Keratinocyte (primary cell): ENCODE data around the gene ARHGAP6. TPM values are rescaled to one million over a fixed set of nuclear protein-coding genes. Genes with fewer than 3 reads are reported as not detected.
A peak's percentile ranks its signal among the peaks of the same experiment; 100 is the strongest.

Experiments
- DNase-seq: peaks from one replicate; pipeline ENCODE4 v3.0.0-alpha.2; 2011; ENCODE audit warnings: low read depth, missing footprints, low spot score
- FAIRE-seq: peaks from 2 replicates; lab custom pipeline; 2011; peaks lifted over from hg19 to GRCh38; lab: Jason Lieb, UNC
- H2AFZ ChIP-seq: 2 replicates; pipeline ENCODE4 v1.6.0; 2012; ENCODE audit warnings: low read length, control low read depth, inconsistent platforms; ENCODE audit not compliant: control insufficient read depth
- H3K27ac ChIP-seq: 2 replicates; pipeline ENCODE4 v1.5.1; 2011; ENCODE audit warnings: low read length; ENCODE audit not compliant: control insufficient read depth, insufficient read depth
- H3K27me3 ChIP-seq: 3 replicates; pipeline ENCODE4 v1.6.0; 2011; ENCODE audit warnings: low read length; ENCODE audit not compliant: control insufficient read depth, insufficient read depth; ENCODE audit errors: extremely low read depth
- H3K36me3 ChIP-seq, 2 experiments: 2 replicates in 1 of 2; 3 replicates in 1 of 2; pipeline ENCODE4 v1.5.1; 2011; ENCODE audit warnings: low read length in 2 of 2, mild to moderate bottlenecking in 1 of 2; ENCODE audit not compliant: control insufficient read depth in 2 of 2, insufficient read depth in 2 of 2; ENCODE audit errors: extremely low read depth in 1 of 2
- H3K4me1 ChIP-seq: 3 replicates; pipeline ENCODE4 v1.5.1; 2011; ENCODE audit warnings: low read length; ENCODE audit not compliant: control insufficient read depth, insufficient read depth; ENCODE audit errors: extremely low read depth
- H3K4me2 ChIP-seq: 3 replicates; pipeline ENCODE4 v1.6.0; 2011; ENCODE audit warnings: low read depth, low read length; ENCODE audit not compliant: control insufficient read depth, insufficient read depth; ENCODE audit errors: extremely low read depth
- H3K4me3 ChIP-seq, 3 experiments: fragments of 200-600 bp in 1 of 3; sonication (generic) in 1 of 3; 2 replicates in 2 of 3; 3 replicates in 1 of 3; pipeline ENCODE4 v1.5.1; 2011 to 2016; ENCODE audit warnings: low read length in 3 of 3, mild to moderate bottlenecking in 3 of 3, control low read depth in 2 of 3, inconsistent platforms in 1 of 3, low read depth in 1 of 3, mixed read lengths in 1 of 3, mixed run types in 1 of 3, moderate library complexity in 1 of 3; ENCODE audit not compliant: control insufficient read depth in 2 of 3, insufficient read depth in 2 of 3; ENCODE audit errors: extremely low read depth in 1 of 3
- H3K79me2 ChIP-seq: 2 replicates; pipeline ENCODE4 v1.6.0; 2012; ENCODE audit warnings: low read length; ENCODE audit not compliant: control insufficient read depth, insufficient read depth
- H3K9ac ChIP-seq: 3 replicates; pipeline ENCODE4 v1.6.0; 2011; ENCODE audit warnings: low read length; ENCODE audit not compliant: control insufficient read depth, insufficient read depth; ENCODE audit errors: extremely low read depth
- H3K9me1 ChIP-seq: 3 replicates; pipeline ENCODE4 v1.6.0; 2011; ENCODE audit warnings: low read length; ENCODE audit not compliant: control insufficient read depth, insufficient read depth; ENCODE audit errors: extremely low read depth
- H3K9me3 ChIP-seq: 2 replicates; pipeline ENCODE4 v1.5.1; 2012; ENCODE audit warnings: low read depth, low read length; ENCODE audit not compliant: control insufficient read depth
- H4K20me1 ChIP-seq: 3 replicates; pipeline ENCODE4 v1.6.0; 2011; ENCODE audit warnings: low read length; ENCODE audit not compliant: control insufficient read depth, insufficient read depth; ENCODE audit errors: extremely low read depth
- EZH2 ChIP-seq: IDR thresholded peaks from one replicate; pipeline ENCODE4 v1.6.1; 2012; ENCODE audit warnings: inconsistent platforms, mild to moderate bottlenecking, low read length, moderate library complexity
- dilution Hi-C: fragments of 300-500 bp; cut with MboI; formaldehyde crosslinking; loops from one replicate; pipeline ENCODE4 v1.7.0; 2020; ENCODE audit warnings: low sequenced_read_pairs; ENCODE audit not compliant: extremely low pct_ligation_motif_present
- polyA plus RNA-seq, 5 experiments: library from polyadenylated mRNA; depleted of rRNA in 3 of 5; stranded (reverse) in 3 of 5; stranded (forward) in 1 of 5; unstranded in 1 of 5; fragments of >200 nt; gene quantifications; 1 replicate in 1 of 5; 2 replicates in 3 of 5; 3 replicates in 1 of 5; pipeline versions ENCODE4 v1.2.1 to v1.2.3, GENCODE V29; 2011 to 2012; ENCODE audit warnings: missing spikeins in 2 of 5, low read depth in 1 of 5, low replicate concordance in 1 of 5
- TF ChIP-seq, protein P1 (sequence below), 3 experiments: IDR thresholded peaks in 1 of 3; conservative IDR thresholded peaks in 1 of 3; optimal IDR thresholded peaks in 1 of 3; 2 replicates in 2 of 3; 3 replicates in 1 of 3; pipeline versions ENCODE3 to v1.5.1; 2011; ENCODE audit warnings: low read length in 3 of 3, mild to moderate bottlenecking in 3 of 3, moderate library complexity in 2 of 3, control low read depth in 1 of 3, inconsistent platforms in 1 of 3; ENCODE audit not compliant: insufficient read depth in 2 of 3; ENCODE audit errors: extremely low read depth in 1 of 3

Gene ARHGAP6
- polyA plus RNA-seq, 1 donor (not counting 4 experiments of a cell fraction or from before 2014, with no cell fraction given), result 0.01 TPM

GRCh38 chrX:11557120-11557519, 108.6 kb downstream of the ARHGAP6 start:
- dilution Hi-C loops, result no loop called here
- H3K9me1 ChIP-seq, result no peaks in the 10 kb centered on the region
- no peak overlapping the region for H3K9ac ChIP-seq
- no peaks in the 10 kb centered on the region for H4K20me1 ChIP-seq
- DNase-seq (peak; percentile 7), FAIRE-seq (peak; percentile 36)
- H3K27ac ChIP-seq, result no peak overlapping the region
- TF ChIP-seq, protein P1, sequence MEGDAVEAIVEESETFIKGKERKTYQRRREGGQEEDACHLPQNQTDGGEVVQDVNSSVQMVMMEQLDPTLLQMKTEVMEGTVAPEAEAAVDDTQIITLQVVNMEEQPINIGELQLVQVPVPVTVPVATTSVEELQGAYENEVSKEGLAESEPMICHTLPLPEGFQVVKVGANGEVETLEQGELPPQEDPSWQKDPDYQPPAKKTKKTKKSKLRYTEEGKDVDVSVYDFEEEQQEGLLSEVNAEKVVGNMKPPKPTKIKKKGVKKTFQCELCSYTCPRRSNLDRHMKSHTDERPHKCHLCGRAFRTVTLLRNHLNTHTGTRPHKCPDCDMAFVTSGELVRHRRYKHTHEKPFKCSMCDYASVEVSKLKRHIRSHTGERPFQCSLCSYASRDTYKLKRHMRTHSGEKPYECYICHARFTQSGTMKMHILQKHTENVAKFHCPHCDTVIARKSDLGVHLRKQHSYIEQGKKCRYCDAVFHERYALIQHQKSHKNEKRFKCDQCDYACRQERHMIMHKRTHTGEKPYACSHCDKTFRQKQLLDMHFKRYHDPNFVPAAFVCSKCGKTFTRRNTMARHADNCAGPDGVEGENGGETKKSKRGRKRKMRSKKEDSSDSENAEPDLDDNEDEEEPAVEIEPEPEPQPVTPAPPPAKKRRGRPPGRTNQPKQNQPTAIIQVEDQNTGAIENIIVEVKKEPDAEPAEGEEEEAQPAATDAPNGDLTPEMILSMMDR (optimal IDR thresholded peaks at IDR 0.05 in 1 of 3, IDR thresholded peaks at IDR 0.05 in 1 of 3, conservative IDR thresholded peaks at IDR 0.05 in 1 of 3; ENCODE audit: extremely low read depth in 1 of 3, insufficient read depth in 2 of 3, low read length in 3 of 3), result no peak
- TF ChIP-seq EZH2, result no peak
- H3K27me3 ChIP-seq, result no peaks in the 10 kb centered on the region
- H3K4me3 ChIP-seq, result no peak overlapping the region
- no peak overlapping the region for H3K4me2 ChIP-seq
- no peaks in the 10 kb centered on the region for H3K79me2 ChIP-seq
- no peaks in the 10 kb centered on the region for H3K36me3 ChIP-seq
- no peaks in the 10 kb centered on the region for H3K9me3 ChIP-seq
- H2AFZ ChIP-seq, result no peak overlapping the region
- no peaks in the 10 kb centered on the region for H3K4me1 ChIP-seq

DNA sequence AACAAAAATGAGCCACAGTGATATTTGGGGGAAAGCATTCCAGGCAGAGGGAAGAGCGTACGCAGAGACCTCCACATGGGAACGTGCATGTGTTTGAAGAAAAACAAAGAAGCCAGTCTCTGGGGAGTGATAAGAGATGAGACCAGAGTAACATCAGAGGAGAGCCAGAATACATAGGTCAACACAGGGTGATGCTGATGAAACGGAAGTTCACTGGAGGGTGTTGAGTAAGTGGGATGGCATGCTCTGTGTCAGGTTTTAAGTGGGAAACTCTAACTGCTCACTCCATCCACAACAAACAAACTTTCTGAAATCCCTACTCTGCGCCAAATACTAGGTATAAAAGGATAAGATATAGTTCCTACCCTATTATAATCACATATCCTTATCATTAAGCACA, 110.0 kb downstream of the ARHGAP6 start:
- no peak overlapping the region for H3K4me3 ChIP-seq
- no peaks in the 10 kb centered on the region for H4K20me1 ChIP-seq
- no peak overlapping the region for H3K27ac ChIP-seq
- H3K9me1 ChIP-seq, result no peaks in the 10 kb centered on the region
- H3K79me2 ChIP-seq, result no peaks in the 10 kb centered on the region
- H3K4me1 ChIP-seq, result no peaks in the 10 kb centered on the region
- dilution Hi-C loops, result no loop called here
- no peak overlapping the region for H3K4me2 ChIP-seq
- DNase-seq (no peak), FAIRE-seq (no peak)
- no peak for TF ChIP-seq EZH2
- TF ChIP-seq, protein P1 (optimal IDR thresholded peaks at IDR 0.05 in 1 of 3, IDR thresholded peaks at IDR 0.05 in 1 of 3, conservative IDR thresholded peaks at IDR 0.05 in 1 of 3; ENCODE audit: extremely low read depth in 1 of 3, insufficient read depth in 2 of 3, low read length in 3 of 3), result no peak
- no peaks in the 10 kb centered on the region for H3K27me3 ChIP-seq
- no peaks in the 10 kb centered on the region for H3K36me3 ChIP-seq
- H3K9me3 ChIP-seq, result no peaks in the 10 kb centered on the region
- H3K9ac ChIP-seq, result no peak overlapping the region
- no peak overlapping the region for H2AFZ ChIP-seq
